NCI-H345 (cell line): ENCODE data around the gene F2RL1.
"Not testable (repeated sequence)": the region's sequence is repeated elsewhere in the genome, so short reads cannot be mapped to it uniquely, and the experiment has no call there.

Source experiments
- DNase-seq: peaks from one replicate; lab custom pipeline; 2025; lab: John Stamatoyannopoulos, UW

F2RL1 gene

DNA sequence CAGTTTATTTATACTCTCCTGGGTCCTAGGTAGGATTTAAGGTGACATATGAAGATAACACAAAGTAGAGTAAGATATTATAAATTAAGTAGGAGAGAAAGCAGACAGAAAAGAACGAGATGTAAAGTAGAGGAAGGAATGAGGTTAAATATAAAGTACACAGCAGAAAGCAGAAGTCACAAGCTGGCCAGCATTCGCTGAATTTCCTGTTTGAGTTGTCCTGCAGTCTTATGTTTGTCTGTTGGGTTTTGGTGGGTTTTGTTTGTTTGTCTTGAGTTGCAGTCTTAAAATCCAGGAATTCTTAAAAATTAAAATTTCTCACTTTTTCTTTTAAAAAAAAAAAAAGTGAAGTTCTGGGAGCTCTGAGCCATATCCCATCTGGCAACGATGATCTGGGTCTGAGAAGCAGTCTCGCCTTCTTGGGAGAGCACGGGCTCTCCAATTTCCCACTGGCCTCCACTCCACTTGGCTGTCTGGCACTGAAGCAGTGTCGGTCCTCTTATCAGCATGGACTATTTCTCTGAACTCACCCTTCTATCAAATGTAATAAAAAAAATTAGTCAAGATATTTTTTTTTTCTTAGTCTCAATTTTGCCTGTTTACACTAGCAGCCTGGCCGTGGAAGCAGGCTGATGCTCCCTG lies 33.0 kb downstream of the F2RL1 start:
- no peak for DNase-seq

DNA sequence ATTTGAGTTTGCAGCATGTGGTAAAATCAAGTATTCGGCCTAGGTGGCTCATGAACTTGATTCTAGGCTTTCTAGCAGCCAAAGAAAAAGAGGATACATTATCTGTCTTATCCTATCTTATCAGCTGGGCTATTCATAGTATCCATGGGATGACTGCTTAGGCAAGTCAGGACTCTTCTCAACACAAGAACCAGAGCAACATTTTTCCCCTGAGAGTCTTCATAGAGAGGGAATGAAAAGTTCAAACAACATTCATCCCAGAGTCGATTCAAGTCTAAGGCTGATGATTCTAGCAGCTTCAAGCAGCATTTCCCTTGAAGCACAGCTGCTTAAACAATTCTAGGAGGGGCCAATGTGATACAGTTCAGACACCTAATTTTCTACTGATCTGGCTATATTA lies 33.9 kb downstream of the F2RL1 start:
- no peak for DNase-seq

DNA sequence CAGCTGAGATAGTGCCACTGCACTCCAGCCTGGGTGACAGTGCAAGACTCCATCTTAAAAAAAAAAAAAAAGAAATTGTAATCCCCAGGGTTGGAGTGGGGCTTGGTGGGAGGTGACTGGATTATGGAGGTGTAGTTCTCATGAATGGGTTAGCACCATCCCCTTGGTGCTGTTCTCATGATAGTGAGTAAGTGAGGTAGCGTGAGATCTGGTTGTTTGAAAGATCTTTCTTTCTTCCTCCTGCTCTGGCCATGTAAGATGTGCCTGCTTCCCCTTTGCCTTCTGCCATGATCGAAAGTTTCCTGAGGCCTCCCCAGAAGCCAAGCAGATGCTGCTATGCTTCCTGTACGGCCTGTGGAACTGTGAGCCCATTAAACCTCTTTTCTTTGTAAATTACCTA lies 34.9 kb downstream of the F2RL1 start:
- DNase-seq, result not testable (repeated sequence)

DNA sequence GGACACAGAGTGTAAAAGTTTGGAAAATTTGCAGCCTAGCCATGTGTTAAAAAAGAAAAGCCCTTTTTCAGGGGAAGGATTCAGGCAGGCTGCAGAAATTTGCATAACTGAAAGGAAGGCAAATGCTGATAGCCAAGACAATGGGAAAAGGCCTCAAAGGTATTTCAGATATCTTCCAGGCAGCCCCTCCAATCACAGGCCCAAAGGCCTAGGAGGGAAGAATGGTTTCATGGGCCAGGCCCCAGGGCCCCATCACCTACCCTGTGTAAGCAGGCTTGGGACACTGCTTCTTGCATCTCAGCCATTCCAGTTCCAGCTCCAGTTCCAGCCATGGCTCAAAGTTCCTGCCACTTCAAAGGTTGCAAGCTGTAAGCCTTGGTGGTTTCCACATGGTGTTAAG lies 35.8 kb downstream of the F2RL1 start:
- DNase-seq, result no peak

DNA sequence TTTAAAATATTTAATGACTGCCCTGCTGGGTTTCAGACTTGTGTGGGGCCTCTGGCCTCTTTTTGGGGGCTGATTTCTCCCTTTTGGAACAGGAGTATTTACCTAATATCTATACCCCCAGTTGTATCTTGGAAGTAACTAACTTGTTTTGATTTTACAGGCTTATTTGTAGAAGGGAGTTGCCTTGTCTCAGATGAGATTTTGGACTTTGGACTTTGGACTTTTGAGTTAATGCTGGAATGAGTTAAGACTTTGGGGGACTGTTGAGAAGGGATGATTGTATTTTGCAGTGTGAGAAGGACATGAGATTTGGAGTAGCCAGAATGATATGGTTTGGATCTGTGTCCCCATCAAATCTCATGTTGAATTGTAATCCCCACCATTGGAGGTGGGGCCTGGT lies 36.7 kb downstream of the F2RL1 start:
- DNase-seq, result not testable (repeated sequence)

- DNase-seq, result no peak
These were observed 37.1 kb downstream of the F2RL1 start for GRCh38 chr5:76855961-76856360.

DNA sequence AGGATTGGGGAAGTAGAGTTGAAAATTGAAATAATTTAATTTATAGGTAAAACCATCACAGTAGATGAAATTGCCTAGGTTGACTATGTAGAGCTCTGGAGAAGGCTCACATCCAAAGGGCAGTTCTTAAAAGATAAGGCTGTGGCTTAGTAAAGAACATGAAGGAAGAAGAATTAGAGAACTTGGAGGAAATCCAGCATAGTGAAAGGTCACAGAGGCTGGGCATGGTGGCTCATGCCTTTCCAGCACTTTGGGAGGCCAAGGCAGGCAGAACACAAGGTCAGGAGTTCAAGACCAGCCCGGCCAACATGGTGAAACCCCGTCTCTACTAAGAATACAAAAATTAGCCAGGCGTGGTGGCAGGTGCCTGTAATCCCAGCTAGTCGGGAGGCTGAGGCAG lies 38.0 kb downstream of the F2RL1 start:
- not testable (repeated sequence) for DNase-seq

- no peak for DNase-seq
These were observed 40.9 kb downstream of the F2RL1 start for GRCh38 chr5:76859591-76860247.

DNA sequence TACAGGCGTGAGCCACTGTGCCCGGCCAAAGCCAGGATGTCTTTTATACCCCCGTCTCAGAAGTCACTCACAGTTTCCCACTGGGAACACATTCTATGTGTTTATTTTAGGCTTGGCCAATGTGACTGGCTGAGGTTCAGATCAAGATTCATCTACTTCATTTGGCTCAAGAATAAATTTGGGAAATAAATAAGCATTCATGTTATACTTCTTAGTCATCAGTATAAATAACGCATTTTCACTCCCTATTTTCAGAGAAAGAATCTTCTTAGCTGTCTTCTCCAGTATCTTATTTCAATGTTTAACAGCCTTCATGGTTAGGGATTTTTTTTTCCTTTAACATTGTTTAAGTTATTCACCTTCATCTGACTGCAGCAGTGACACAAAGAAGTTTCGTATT lies 42.8 kb downstream of the F2RL1 start:
- DNase-seq, result no peak

GRCh38 chr5:76863001-76863400 lies 44.2 kb downstream of the F2RL1 start:
- DNase-seq, result no peak

GRCh38 chr5:76866503-76866902 lies 47.7 kb downstream of the F2RL1 start:
- no peak for DNase-seq

DNA sequence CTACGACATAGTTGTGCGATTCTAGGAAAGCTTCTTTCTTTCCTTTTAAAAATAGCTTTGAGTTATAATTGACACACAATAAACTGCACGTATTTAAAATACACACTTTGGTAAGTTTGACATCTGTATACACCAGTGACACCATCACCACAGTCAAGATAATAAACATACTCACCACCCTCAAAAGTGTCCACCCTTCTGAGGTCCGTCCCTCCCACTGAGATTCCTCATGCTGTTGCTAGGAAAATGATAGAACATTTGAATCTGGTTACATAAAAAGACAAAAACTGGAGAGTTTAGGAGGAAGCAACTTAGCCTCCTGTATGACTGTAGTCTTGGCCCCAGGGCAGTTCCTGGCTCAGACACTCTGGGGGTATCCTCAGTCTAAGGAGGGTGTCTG lies 48.2 kb downstream of the F2RL1 start:
- no peak for DNase-seq

GRCh38 chr5:76867827-76868693 lies 49.2 kb downstream of the F2RL1 start:
- DNase-seq, result peak; percentile 74

- DNase-seq, result no peak
These were observed 51.2 kb downstream of the F2RL1 start for GRCh38 chr5:76870046-76870445.

GRCh38 chr5:76874088-76874581 lies 55.3 kb downstream of the F2RL1 start:
- peak; percentile 39 for DNase-seq
